Stimulated activated naive CD8-positive, alpha-beta T cell treated with anti-CD3 and anti-CD28 coated beads, Interleukin-15, Interleukin-2, amounts not matched to agents 100 ng/mL and 50 ng/mL, for 24 hours (primary cell): ENCODE measurements around the gene AVP.
"Not testable (repeated sequence)": the region's sequence is repeated elsewhere in the genome, so short reads cannot be mapped to it uniquely, and the experiment has no call there.

Experiments
- H3K27ac Mint-ChIP-seq: one replicate; pipeline ENCODE4 v1.8.0; 2021; ENCODE audit warnings: mild to moderate bottlenecking, mixed read lengths
- H3K27me3 Mint-ChIP-seq: one replicate; pipeline ENCODE4 v1.8.0; 2021; ENCODE audit warnings: mixed read lengths
- H3K36me3 Mint-ChIP-seq: one replicate; pipeline ENCODE4 v1.8.0; 2021; ENCODE audit warnings: low read depth, mixed read lengths
- H3K4me1 Mint-ChIP-seq: one replicate; pipeline ENCODE4 v1.8.0; 2021; ENCODE audit warnings: low read depth, mixed read lengths
- H3K4me3 Mint-ChIP-seq: one replicate; pipeline ENCODE4 v1.8.0; 2021; ENCODE audit warnings: mild to moderate bottlenecking, mixed read lengths
- H3K9me3 Mint-ChIP-seq: one replicate; pipeline ENCODE4 v1.8.0; 2021; ENCODE audit warnings: mixed read lengths

Gene AVP

DNA sequence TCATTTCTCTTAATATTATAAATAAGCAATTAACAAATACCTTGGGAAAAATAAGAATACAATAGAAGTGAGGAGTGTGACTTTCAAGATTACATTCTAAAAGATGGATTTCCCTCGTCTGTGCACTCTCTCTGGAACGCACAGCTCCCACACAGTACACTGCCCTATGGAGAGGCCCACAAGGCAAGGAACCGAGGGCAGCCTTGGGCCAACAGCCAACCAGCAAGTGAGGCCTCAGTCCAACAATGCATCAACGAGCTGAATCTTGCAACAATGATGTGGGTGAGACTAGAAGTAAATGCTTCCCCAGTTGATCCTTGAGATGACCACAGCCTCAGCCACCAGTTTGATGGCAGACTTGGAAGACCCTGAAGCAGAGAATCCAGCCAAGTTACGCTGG, 34.5 kb upstream of the AVP start:
- H3K36me3 Mint-ChIP-seq, result peaks cover 40% of the 10 kb centered on the region
- peaks cover 3% of the 10 kb centered on the region for H3K9me3 Mint-ChIP-seq
- H3K4me1 Mint-ChIP-seq, result peaks cover 46% of the 10 kb centered on the region
- H3K27me3 Mint-ChIP-seq, result no peaks in the 10 kb centered on the region
- H3K27ac Mint-ChIP-seq, result no peak overlapping the region
- no peak overlapping the region for H3K4me3 Mint-ChIP-seq

DNA sequence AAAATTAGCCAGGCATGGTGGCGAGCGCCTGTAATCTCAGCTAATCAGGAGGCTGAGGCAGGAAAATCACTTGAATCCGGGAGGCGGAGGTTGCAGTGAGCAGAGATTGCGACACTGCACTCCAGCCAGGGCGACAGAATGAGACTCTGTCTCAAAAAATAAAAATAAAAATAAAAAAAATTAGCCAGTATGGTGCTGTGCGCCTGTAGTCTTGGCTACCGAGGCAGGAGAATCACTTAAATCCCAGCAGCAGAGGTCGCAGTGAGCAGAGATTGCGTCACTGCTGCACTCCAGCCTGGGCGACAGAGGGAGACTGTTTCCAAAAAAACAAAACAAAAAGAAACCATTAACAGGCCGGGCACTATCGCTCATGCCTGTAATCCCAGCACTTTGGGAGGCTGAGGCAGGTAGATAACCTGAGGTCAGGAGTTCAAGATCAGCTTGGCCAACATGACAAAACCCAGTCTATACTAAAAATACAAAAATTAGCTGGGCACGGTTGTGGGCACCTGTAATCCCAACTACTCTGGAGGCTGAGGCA, 33.4 kb upstream of the AVP start:
- peaks cover 39% of the 10 kb centered on the region for H3K36me3 Mint-ChIP-seq
- H3K4me3 Mint-ChIP-seq, H3K27ac Mint-ChIP-seq, H3K27me3 Mint-ChIP-seq, H3K9me3 Mint-ChIP-seq: not testable (repeated sequence)
- H3K4me1 Mint-ChIP-seq, result peaks cover 37% of the 10 kb centered on the region

DNA sequence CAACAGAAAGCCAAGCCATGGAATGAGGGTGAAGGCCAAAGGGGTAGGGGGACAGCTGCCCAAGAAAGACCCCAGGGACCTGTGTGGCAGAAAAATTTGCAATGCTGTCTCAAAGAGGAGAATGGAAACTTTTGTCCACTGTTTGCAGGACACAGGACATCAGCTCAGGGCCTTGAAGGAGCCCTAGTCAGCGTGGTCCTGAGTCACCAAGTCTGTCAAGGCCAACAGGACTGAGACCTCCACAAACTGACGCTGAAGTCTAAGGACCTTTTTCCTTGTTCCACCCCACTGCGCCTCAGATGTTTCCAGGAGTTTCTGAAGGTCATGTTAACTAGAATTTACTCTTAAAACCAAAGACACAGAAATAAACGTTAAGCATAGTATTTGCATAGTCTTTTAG, 31.8 kb upstream of the AVP start:
- H3K4me1 Mint-ChIP-seq, result peaks cover 22% of the 10 kb centered on the region
- H3K27ac Mint-ChIP-seq, result no peak overlapping the region
- no peaks in the 10 kb centered on the region for H3K9me3 Mint-ChIP-seq
- H3K27me3 Mint-ChIP-seq, result no peaks in the 10 kb centered on the region
- no peak overlapping the region for H3K4me3 Mint-ChIP-seq
- peaks cover 23% of the 10 kb centered on the region for H3K36me3 Mint-ChIP-seq

DNA sequence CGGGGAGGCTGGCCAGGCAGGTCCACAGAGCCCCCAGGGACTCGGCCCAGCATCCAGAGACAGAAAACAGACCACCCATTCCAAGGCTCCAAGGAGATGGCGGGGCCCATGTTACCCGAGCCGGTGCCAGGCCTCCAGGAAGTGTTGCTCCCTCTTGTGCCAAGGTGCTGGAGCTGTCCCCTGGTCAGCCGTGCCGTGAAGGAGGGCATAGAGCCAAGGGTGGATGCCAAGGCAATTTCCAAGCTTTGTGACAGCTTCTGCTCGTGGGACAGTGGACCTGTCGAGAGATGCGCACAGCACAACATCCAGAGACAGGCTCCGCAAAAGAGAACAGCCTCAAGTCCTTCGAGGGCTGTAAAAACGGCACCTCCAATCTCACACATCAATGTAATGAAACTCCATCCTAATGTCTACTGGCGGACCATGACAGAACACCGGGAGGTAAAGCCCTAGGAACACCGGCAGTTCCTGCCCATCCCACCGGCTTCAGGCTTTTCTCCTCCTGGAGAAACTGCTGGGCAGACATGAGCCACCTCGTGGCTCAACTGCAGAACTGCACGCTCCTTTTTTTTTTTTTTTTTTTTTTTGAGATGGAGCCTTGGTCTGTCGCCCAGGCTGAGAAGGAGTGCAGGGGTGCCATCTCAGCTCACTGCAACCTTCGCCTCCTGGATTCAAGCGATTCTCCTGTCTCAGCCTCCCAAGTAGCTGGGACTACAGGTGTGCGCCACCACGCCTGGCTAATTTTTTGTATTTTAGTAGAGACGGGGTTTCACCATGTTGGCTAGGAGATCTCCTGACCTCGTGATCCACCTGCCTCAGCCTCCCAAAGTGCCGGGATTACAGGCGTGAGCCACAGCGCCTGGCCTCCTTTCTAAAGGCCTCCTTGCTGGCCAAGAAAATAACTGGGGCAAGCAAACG, 30.9 kb upstream of the AVP start:
- no peak overlapping the region for H3K27ac Mint-ChIP-seq

DNA sequence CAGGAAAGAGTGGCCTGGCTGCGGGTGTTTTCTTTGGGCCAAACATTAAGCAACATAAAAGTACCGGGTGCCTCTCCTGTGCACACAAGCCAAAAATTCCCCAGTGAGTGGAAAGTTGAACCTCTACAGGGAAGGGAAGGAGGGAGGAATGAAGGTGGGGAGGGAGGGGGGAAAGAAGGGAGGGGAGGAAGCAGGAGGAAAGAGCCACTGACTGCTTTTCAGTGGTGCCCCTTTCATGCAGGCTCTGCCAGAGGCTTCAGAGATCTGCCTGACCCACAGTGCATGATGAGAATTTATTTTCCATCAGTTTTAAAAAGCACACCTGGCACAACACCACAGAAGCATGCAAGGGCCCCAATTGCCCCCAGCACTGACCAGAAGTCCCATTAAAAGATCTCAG, 27.5 kb upstream of the AVP start:
- Mint-ChIP-seq H3K27ac (no peak overlapping the region), H3K4me1 (peaks cover 10% of the 10 kb centered on the region), H3K4me3 (no peak overlapping the region), H3K27me3 (no peaks in the 10 kb centered on the region), H3K36me3 (peaks cover 7% of the 10 kb centered on the region), H3K9me3 (no peaks in the 10 kb centered on the region)

More for the DNA sequence above, 30.9 kb upstream of the AVP start:
- Mint-ChIP-seq H3K4me3 (no peak overlapping the region), H3K27me3 (no peaks in the 10 kb centered on the region), H3K4me1 (peaks cover 13% of the 10 kb centered on the region), H3K9me3 (no peaks in the 10 kb centered on the region), H3K36me3 (peaks cover 14% of the 10 kb centered on the region)

DNA sequence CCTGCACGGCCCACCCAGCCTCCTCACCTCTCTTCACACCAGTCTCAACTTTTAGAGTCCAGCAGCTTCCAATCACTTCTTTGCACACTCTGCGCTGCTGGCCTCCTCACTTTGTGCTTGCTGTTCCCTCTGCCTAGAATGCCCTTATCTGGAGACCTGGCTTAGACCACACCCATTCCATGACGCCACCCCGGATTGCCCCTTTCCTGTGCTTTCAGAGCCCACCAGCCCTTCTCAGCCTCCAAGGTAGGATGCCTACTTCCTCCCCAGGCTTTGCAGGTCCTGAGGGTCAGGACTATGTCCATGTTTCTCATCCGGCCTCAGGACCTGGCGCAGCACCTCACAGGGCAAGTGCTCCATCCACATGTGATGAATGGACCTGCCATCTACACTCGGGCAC, 27.0 kb upstream of the AVP start:
- Mint-ChIP-seq H3K36me3 (peaks cover 7% of the 10 kb centered on the region), H3K4me3 (no peak overlapping the region), H3K4me1 (peaks cover 7% of the 10 kb centered on the region), H3K27me3 (no peaks in the 10 kb centered on the region), H3K27ac (no peak overlapping the region), H3K9me3 (no peaks in the 10 kb centered on the region)

DNA sequence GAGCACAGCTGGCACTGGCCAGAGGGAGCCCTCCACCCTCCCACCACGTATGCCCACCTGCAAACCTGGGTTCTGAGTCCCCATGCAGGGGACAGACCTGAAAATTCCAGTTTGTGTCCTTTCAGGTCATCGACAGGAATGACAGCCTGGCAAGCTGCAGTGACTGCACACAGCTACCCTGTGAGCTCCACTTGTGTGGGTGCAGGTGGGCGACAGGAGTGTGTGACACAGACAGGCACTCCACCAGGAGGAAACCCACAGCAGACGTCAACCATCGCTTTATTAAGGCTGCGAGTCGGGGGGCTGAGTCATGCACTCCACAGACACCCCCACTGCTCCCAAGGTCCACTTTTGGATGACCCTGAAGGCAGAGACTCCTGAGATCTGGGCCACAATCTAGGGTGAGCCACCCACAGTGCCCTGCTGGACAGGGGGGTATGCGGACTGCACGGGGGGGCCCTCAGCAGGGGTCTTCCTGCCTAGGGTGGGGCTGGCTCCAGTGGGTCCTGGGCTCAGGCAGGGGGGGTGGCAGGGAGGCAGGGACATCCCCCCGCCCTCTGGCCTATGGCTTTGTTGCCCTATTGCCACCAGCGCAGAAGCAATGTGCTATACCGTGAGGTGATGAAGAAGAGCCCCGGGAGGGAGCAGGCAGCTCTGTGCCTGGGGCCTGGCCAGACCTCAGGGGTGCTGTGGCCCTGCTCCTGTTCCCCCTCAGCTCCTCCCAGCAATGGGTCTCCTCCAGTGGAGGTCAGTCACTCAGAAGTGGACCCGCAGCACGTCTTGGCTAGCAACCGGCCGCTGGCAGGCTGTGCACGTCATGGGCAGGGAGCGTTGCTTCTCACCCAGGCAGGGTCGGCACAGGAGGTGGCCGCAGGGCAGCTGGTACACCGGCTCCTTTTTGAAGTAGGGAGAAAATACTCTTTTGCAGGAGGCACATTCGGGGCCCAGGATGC, 25.1 kb upstream of the AVP start:
- no peak overlapping the region for H3K4me3 Mint-ChIP-seq
- peaks cover 7% of the 10 kb centered on the region for H3K36me3 Mint-ChIP-seq
- no peaks in the 10 kb centered on the region for H3K4me1 Mint-ChIP-seq
- no peaks in the 10 kb centered on the region for H3K9me3 Mint-ChIP-seq
- no peak overlapping the region for H3K27ac Mint-ChIP-seq
- H3K27me3 Mint-ChIP-seq, result no peaks in the 10 kb centered on the region

DNA sequence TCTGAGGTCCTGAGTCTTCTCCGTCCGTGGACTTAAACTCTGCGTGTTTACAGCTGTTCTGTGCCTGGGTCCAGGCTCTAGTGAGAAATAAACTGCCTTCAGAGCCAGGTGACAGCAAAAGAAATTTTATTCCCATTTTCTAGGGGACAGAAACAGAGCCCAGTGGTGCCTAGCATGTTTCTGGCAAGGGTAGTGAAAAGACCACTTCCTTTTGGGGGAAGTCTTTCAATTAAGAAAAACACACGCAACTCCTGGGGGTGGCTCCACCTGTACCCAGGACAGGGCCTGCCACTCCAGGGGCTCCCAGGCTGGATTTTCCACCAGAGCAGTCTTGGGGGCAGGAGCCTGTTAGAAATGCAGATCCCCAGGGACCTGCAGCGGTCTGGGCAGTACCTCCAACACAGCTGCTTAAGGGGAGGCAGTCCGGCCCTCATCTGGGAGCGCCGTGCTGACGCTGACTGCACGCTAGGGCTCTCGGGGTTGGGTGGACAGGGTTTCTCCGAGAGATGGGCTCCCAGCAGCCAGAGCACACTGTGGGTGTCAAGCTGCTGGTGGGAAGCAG, 23.0 kb upstream of the AVP start:
- H3K27ac Mint-ChIP-seq, result no peak overlapping the region
- H3K27me3 Mint-ChIP-seq, result no peaks in the 10 kb centered on the region

DNA sequence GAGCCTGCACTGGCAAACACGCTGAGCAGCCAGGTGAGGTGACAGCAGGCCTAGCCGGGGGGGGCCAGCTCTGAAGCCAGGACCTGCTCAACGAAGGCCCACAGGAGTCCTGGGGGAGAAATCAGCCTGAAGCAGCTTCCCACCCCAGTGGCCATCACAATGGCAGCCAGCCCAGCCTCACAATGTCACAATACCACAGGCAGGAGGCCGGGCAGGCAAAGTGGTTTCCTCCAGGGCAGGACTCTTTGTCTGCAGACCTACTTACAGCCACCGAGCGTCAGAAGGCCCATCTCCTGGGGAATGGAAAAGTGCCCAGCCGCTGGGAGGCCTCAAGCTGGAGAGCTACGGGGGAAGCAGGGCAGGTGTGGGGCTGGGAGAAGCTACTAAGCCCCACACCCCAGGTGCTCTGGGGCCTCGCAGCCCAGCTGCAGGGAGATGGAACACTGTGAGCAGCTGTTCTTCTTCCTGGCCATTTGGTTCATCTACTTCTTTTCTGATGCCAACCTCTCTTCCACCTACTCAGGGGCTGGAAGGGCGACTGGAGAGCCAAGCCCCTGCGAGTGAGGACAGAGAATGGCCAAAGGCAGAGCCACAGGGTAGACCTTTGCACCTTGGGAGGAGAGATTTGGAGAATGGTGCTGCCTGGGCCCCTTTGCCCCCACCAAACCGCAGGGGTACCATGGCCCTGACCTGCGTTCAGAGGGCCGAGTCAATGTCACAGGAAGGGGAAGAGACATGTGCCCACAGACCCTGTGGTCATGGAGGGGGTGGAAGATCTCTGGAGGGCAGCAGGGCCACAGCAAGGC, 22.3 kb upstream of the AVP start:
- Mint-ChIP-seq H3K27me3 (no peaks in the 10 kb centered on the region), H3K27ac (no peak overlapping the region), H3K36me3 (no peaks in the 10 kb centered on the region), H3K4me1 (peaks cover 14% of the 10 kb centered on the region), H3K4me3 (no peak overlapping the region), H3K9me3 (no peaks in the 10 kb centered on the region)

More for the DNA sequence above, 23.0 kb upstream of the AVP start:
- peaks cover 7% of the 10 kb centered on the region for H3K4me1 Mint-ChIP-seq
- H3K36me3 Mint-ChIP-seq, result no peaks in the 10 kb centered on the region
- no peaks in the 10 kb centered on the region for H3K9me3 Mint-ChIP-seq
- no peak overlapping the region for H3K4me3 Mint-ChIP-seq

DNA sequence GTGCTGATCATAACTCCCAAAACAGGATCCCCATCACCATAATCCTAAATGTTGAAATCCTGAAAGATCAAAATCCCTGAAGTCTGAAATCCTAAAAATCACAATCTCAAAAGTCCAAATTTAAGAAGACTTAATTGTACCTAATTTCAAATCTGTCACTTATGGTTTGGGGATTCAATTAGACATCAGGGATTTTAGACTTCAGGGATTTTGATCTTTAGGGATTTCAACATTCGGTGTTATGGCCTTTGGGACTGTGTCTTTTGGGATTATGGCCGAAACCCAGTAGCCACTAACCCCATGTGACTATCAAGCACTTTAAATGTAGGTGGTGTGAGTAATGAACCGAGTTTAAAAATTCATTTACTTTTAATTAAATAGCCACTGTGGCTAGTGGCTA, 21.7 kb upstream of the AVP start:
- Mint-ChIP-seq H3K27ac (no peak overlapping the region), H3K4me1 (peaks cover 17% of the 10 kb centered on the region), H3K4me3 (no peak overlapping the region), H3K9me3 (no peaks in the 10 kb centered on the region), H3K36me3 (no peaks in the 10 kb centered on the region), H3K27me3 (no peaks in the 10 kb centered on the region)

DNA sequence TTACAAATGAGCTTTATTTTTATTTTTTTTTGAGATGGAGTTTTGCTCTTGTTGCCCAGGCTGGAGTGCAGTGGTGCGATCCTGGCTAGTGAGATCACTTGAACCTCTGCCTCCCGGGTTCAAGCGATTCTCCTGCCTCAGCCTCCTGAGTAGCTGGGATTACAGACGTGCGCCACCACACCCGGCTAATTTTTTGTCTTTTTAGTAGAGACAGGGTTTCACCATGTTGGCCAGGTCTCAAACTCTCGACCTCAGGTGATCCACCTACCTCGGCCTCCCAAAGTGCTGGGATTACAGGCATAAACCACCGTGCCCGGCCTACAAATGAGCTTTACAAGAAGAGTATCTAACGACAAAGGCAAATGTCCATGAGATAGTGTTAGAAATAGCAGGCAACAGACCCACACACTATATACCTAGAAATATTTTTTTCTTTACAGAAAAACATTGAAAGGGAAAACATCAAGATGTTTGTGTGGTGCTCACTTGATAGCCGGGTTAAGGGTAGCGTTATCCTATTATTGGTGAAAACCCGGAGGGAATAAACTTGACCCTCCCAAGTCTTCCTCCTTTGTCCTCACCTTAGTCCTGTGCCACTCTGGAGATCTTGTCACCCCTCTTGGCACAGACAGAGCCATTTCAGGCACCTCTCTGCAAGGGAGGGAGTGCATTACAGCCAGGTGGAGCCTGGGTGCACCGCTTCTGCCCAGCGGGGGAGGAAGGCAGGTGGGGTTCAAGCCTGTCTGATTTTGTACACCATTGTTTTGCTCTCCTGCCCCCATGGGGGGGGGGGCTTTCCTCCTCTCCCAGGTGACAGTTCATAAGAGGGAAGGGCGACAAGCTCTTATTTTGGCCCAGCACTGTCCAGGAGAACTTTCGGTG, 21.0 kb upstream of the AVP start:
- no peak overlapping the region for H3K4me3 Mint-ChIP-seq
- H3K27me3 Mint-ChIP-seq, result no peaks in the 10 kb centered on the region
- no peaks in the 10 kb centered on the region for H3K36me3 Mint-ChIP-seq
- H3K4me1 Mint-ChIP-seq, result peaks cover 17% of the 10 kb centered on the region
- no peaks in the 10 kb centered on the region for H3K9me3 Mint-ChIP-seq
- no peak overlapping the region for H3K27ac Mint-ChIP-seq

DNA sequence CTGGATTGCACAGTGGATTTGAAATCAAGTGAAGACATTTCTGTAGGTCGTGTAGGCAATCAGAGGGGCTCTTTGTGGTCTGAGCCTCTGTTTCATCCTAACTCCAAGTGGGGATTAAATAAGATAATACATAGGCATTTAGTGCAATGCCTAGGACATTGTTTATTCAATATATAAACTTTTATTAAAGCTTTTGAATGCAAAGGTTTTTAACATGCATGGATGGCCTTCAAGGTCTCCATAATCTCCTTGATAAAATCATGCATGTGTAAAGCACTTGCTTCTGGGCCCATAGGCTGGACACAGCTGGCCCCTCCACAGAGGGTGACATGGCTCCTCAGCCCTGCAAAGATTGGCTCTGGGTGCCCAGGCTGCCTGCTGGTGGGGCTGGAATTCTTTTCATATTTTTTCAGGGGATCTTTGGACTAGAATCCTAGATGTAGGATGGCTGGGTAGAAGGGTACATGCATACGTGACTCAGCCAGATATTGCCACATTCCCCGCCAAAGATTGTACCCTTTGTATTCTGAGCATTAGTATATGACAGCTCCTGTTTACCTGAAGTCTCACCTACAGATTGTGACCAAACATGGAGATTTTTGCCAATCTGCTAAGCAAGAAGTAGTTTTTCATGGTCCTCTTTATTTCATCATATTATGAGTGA, 19.0 kb upstream of the AVP start:
- no peak overlapping the region for H3K27ac Mint-ChIP-seq
- H3K36me3 Mint-ChIP-seq, result no peaks in the 10 kb centered on the region
- H3K4me1 Mint-ChIP-seq, result peaks cover 17% of the 10 kb centered on the region
- H3K9me3 Mint-ChIP-seq, result no peaks in the 10 kb centered on the region
- no peak overlapping the region for H3K4me3 Mint-ChIP-seq
- H3K27me3 Mint-ChIP-seq, result no peaks in the 10 kb centered on the region
